ENCODE measurements around the gene ARMS2. TPM values are rescaled to one million over a fixed set of nuclear protein-coding genes. Genes with fewer than 3 reads are reported as not detected.

The ARMS2 gene
- total RNA-seq, 2 donors from 2014 or later, result not detected

- H3K36me3 ChIP-seq, result no peaks in the 10 kb centered on the region
- ATAC-seq (ENCODE audit: insufficient number of reproducible peaks, low FRiP score, low read depth) (no peak), DNase-seq (ENCODE audit: low spot score) (no peak)
- no peaks in the 10 kb centered on the region for H3K9me3 ChIP-seq
- TF ChIP-seq CTCF (IDR thresholded peaks at IDR 0.05), result no peak
- H3K27me3 ChIP-seq (replicated peaks; ENCODE audit: insufficient read depth), result no peaks in the 10 kb centered on the region
- H3K27ac ChIP-seq, result no peak overlapping the region
- H3K4me3 ChIP-seq, result no peak overlapping the region
- H3K4me1 ChIP-seq (ENCODE audit: control insufficient read depth in 1 of 2, low read depth in 2 of 2), result peaks cover 0 to 8% of the 10 kb centered on the region in 2 donors
These were observed 4.0 kb upstream of the ARMS2 start for GRCh38 chr10:122450353-122450990.

GRCh38 chr10:122454071-122454470 lies 382 bp upstream of the ARMS2 start:
- no peak for TF ChIP-seq CTCF (IDR thresholded peaks at IDR 0.05)
- no peak overlapping the region for H3K4me3 ChIP-seq
- DNase-seq (ENCODE audit: low spot score) (no peak), ATAC-seq (ENCODE audit: insufficient number of reproducible peaks, low FRiP score, low read depth) (no peak)
- H3K4me1 ChIP-seq (ENCODE audit: control insufficient read depth in 1 of 2, low read depth in 2 of 2), result no peaks in the 10 kb centered on the region
- H3K9me3 ChIP-seq, result no peaks in the 10 kb centered on the region
- H3K36me3 ChIP-seq, result no peaks in the 10 kb centered on the region
- no peaks in the 10 kb centered on the region for H3K27me3 ChIP-seq (replicated peaks; ENCODE audit: insufficient read depth)
- no peak overlapping the region for H3K27ac ChIP-seq

- no peak overlapping the region for H3K27ac ChIP-seq
- H3K27me3 ChIP-seq (replicated peaks; ENCODE audit: insufficient read depth), result no peaks in the 10 kb centered on the region
- H3K4me3 ChIP-seq, result no peak overlapping the region
- no peaks in the 10 kb centered on the region for H3K9me3 ChIP-seq
- no peak for ATAC-seq (ENCODE audit: insufficient number of reproducible peaks, low FRiP score, low read depth)
- peaks cover 0 to 5% of the 10 kb centered on the region in 2 donors for H3K4me1 ChIP-seq (ENCODE audit: control insufficient read depth in 1 of 2, low read depth in 2 of 2)
- no peak for DNase-seq (ENCODE audit: low spot score)
- no peak for TF ChIP-seq CTCF (IDR thresholded peaks at IDR 0.05)
- no peaks in the 10 kb centered on the region for H3K36me3 ChIP-seq
These were observed 1.1 kb downstream of the ARMS2 start for GRCh38 chr10:122455376-122456079.

GRCh38 chr10:122457934-122458333 lies 3.5 kb downstream of the ARMS2 start:
- Histone ChIP-seq H3K4me3 (no peak overlapping the region), H3K27me3 (replicated peaks; ENCODE audit: insufficient read depth) (no peaks in the 10 kb centered on the region), H3K4me1 (ENCODE audit: control insufficient read depth in 1 of 2, low read depth in 2 of 2) (peaks cover 0 to 10% of the 10 kb centered on the region in 2 donors), H3K36me3 (no peaks in the 10 kb centered on the region), H3K9me3 (no peaks in the 10 kb centered on the region), H3K27ac (no peak overlapping the region)
- no peak for TF ChIP-seq CTCF (IDR thresholded peaks at IDR 0.05)
- DNase-seq (ENCODE audit: low spot score) (no peak), ATAC-seq (ENCODE audit: insufficient number of reproducible peaks, low FRiP score, low read depth) (no peak)

GRCh38 chr10:122458693-122459092 lies 4.2 kb downstream of the ARMS2 start:
- no peak for ATAC-seq (ENCODE audit: insufficient number of reproducible peaks, low FRiP score, low read depth)
- no peaks in the 10 kb centered on the region for H3K9me3 ChIP-seq
- no peaks in the 10 kb centered on the region for H3K27me3 ChIP-seq (replicated peaks; ENCODE audit: insufficient read depth)
- no peak for DNase-seq (ENCODE audit: low spot score)
- no peak for TF ChIP-seq CTCF (IDR thresholded peaks at IDR 0.05)
- H3K4me3 ChIP-seq, result no peak overlapping the region
- no peaks in the 10 kb centered on the region for H3K36me3 ChIP-seq
- H3K4me1 ChIP-seq (ENCODE audit: control insufficient read depth in 1 of 2, low read depth in 2 of 2), result peaks cover 4 to 14% of the 10 kb centered on the region in 2 donors
- H3K27ac ChIP-seq, result no peak overlapping the region

Measured in thoracic aorta (tissue), 2 donors.